HepG2 (cell line): ENCODE results near the gene NELFB. TPM values are rescaled to one million over a fixed set of nuclear protein-coding genes. Genes with fewer than 3 reads are reported as not detected.

Experiments
- JARID2 ChIP-seq: sonication (generic); formaldehyde crosslinking; IDR thresholded peaks from 2 replicates; pipeline ENCODE4 v1.8.1; 2023; ENCODE audit warnings: missing genetic modification reagents, inconsistent platforms; ENCODE audit not compliant: insufficient replicate concordance
- JDP2 ChIP-seq: sonication (generic); formaldehyde crosslinking; IDR thresholded peaks from 2 replicates; pipeline ENCODE4 v1.8.1; 2022; ENCODE audit warnings: missing genetic modification reagents, borderline replicate concordance
- KAT2B ChIP-seq: fragments of 150-350 bp; IDR thresholded peaks from 2 replicates; pipeline ENCODE4 v1.6.1; 2014; ENCODE audit warnings: low read depth, low read length, borderline replicate concordance
- MBD4 ChIP-seq: IDR thresholded peaks from 2 replicates; pipeline ENCODE4 v1.6.1; 2012; ENCODE audit warnings: low read length, inconsistent platforms, borderline replicate concordance
- MYNN ChIP-seq: sonication (generic); formaldehyde crosslinking; IDR thresholded peaks from 2 replicates; pipeline ENCODE4 v1.4.0; 2020; ENCODE audit warnings: mild to moderate bottlenecking, low read depth, missing genetic modification reagents
- NFKB2 ChIP-seq: sonication (generic); formaldehyde crosslinking; IDR thresholded peaks from 2 replicates; pipeline ENCODE4 v1.4.0; 2020; ENCODE audit warnings: missing genetic modification reagents, borderline replicate concordance
- POLR2G ChIP-seq: fragments of 200-400 bp; formaldehyde crosslinking; IDR thresholded peaks from 2 replicates; pipeline ENCODE4 v1.6.1; 2018; ENCODE audit warnings: mild to moderate bottlenecking, low read depth, low read length, moderate library complexity
- RBM39 ChIP-seq: fragments of 200-400 bp; formaldehyde crosslinking; IDR thresholded peaks from one replicate; pipeline ENCODE4 v1.6.1; 2018; ENCODE audit warnings: antibody characterized with exemption, mild to moderate bottlenecking, low read depth, low read length; ENCODE audit not compliant: poor library complexity, severe bottlenecking
- SMAD3 ChIP-seq: sonication (generic); formaldehyde crosslinking; IDR thresholded peaks from 2 replicates; pipeline ENCODE4 v1.4.0; 2020; ENCODE audit warnings: missing genetic modification reagents
- SMARCC2 ChIP-seq: fragments of 450-650 bp; IDR thresholded peaks from 2 replicates; pipeline ENCODE4 v1.6.1; 2017; ENCODE audit warnings: antibody characterized with exemption, mild to moderate bottlenecking
- SP140L ChIP-seq: sonication (generic); formaldehyde crosslinking; IDR thresholded peaks from 2 replicates; pipeline ENCODE4 v1.4.0; 2020; ENCODE audit warnings: missing genetic modification reagents, borderline replicate concordance
- ZFP36 ChIP-seq: fragments of 150-350 bp; IDR thresholded peaks from 2 replicates; pipeline ENCODE4 v1.6.1; 2018; ENCODE audit warnings: borderline replicate concordance, low read length, low read depth; ENCODE audit not compliant: partially characterized antibody
- ZNF12 ChIP-seq: sonication (generic); formaldehyde crosslinking; IDR thresholded peaks from 2 replicates; pipeline ENCODE4 v1.5.0; 2020; ENCODE audit warnings: missing genetic modification reagents
- ZNF335 ChIP-seq: sonication (generic); formaldehyde crosslinking; IDR thresholded peaks from 2 replicates; pipeline ENCODE4 v1.4.0; 2020; ENCODE audit warnings: missing genetic modification reagents
- ZNF446 ChIP-seq: sonication (generic); formaldehyde crosslinking; IDR thresholded peaks from 2 replicates; pipeline ENCODE4 v1.5.0; 2020; ENCODE audit warnings: mild to moderate bottlenecking, missing genetic modification reagents
- ZNF562 ChIP-seq: sonication (generic); formaldehyde crosslinking; IDR thresholded peaks from 2 replicates; pipeline ENCODE4 v1.8.0; 2022; ENCODE audit warnings: missing genetic modification reagents, borderline replicate concordance
- ZNF761 ChIP-seq: sonication (generic); formaldehyde crosslinking; conservative IDR thresholded peaks from 2 replicates; pipeline ENCODE4 v1.4.0; 2020; ENCODE audit warnings: mild to moderate bottlenecking, missing genetic modification reagents
- polyA plus RNA-seq, 8 experiments: library from polyadenylated mRNA; depleted of rRNA in 3 of 8; stranded (reverse) in 7 of 8; unstranded in 1 of 8; fragments of >200 nt; fragmentation: Illumina TruSeq in 4 of 8; extraction: Trizol in 4 of 8; gene quantifications; 2 replicates each; pipeline versions ENCODE4 v1.2.1 to v1.2.3, GENCODE V29; 2011 to 2016; ENCODE audit warnings: low read depth in 4 of 8, missing spikeins in 1 of 8, mixed read lengths in 1 of 8; ENCODE audit not compliant: insufficient read depth in 1 of 8
- total RNA-seq, 5 experiments: library from RNA; depleted of rRNA; stranded (reverse); fragments of >200 nt; fragmentation: Illumina TruSeq; extraction: Trizol; gene quantifications; 2 replicates each; pipeline ENCODE4 v1.2.3, GENCODE V29; 2016; ENCODE audit warnings: low read depth in 1 of 5
- TF ChIP-seq, protein P1 (sequence below): sonication (generic); formaldehyde crosslinking; IDR thresholded peaks from 2 replicates; pipeline ENCODE4 v1.8.1; 2023; ENCODE audit warnings: mild to moderate bottlenecking, missing genetic modification reagents, borderline replicate concordance
- TF ChIP-seq, protein P2 (sequence below): sonication (generic); formaldehyde crosslinking; IDR thresholded peaks from 2 replicates; pipeline ENCODE4 v1.5.1; 2020; ENCODE audit warnings: missing genetic modification reagents, mild to moderate bottlenecking, borderline replicate concordance
- TF ChIP-seq, protein P3 (sequence below): sonication (generic); formaldehyde crosslinking; IDR thresholded peaks from 2 replicates; pipeline ENCODE4 v1.4.0; 2020; ENCODE audit warnings: mild to moderate bottlenecking, low read depth, missing genetic modification reagents
- TF ChIP-seq, protein P4 (sequence below): sonication (generic); formaldehyde crosslinking; IDR thresholded peaks from 2 replicates; pipeline ENCODE4 v1.5.1; 2020; ENCODE audit warnings: mild to moderate bottlenecking, missing genetic modification reagents, moderate library complexity

The NELFB gene
- total and polyA plus RNA-seq, 2 of the 13 experiments (the other 11 are each of a cell fraction or from before 2014, with no cell fraction given), result 26.5 to 45.8 TPM

DNA sequence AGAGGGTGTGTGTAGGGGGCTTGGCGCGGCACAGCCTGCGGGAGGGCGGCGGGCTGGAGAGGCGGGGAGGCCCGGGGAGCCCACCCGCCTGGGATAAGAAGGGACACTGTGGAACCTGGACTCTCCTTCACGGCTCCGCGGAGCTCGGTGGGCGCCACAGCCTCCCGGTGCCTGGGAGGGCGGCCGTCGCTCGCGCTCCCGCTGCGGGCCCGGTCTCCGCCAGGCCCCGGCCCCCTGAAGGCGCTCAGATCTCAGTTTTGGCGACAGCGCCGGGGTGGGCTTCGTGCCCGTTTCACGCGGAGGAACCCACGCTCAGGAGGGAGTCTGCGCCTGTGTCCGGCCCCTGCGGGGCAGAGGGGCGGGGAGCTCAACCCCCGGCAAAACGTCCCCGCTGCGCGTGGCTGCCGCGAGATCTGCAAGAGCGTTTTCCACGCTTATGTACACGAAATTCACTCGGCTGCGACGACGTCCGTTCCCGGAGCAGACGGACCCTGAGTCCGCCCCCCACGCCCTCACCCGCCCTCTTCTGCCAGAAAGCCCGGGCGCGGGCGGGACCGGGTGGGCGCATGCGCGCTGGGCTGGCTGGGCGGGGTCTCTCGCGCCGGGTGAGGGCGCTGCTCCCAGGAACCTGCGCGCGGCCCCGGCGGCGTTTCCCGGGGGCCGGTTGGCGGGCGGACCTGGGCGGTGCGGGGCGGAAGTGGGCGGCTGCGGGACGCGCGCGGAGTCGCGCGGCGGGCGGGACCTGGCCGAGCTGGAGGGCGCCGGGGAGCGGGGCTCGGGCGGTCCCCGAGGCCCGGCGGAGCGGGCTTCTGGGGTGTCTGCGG, at the start of gene NELFB (continued):
- TF ChIP-seq JDP2 (CRISPR knock-in tag) (peak; percentile 63; the same call in 1 of the 2 replicates), SMAD3 (CRISPR knock-in tag) (no peak), ZFP36 (no peak), SMARCC2 (no peak), SP140L (CRISPR knock-in tag) (no peak), JARID2 (CRISPR knock-in tag) (no peak), POLR2G (peak; percentile 88), NFKB2 (CRISPR knock-in tag) (peak; percentile 39; the same call in 1 of the 2 replicates), RBM39 (no peak), ZNF12 (no peak; the same call in 1 of the 2 replicates), ZNF446 (CRISPR knock-in tag) (0 out of 2 replicates have a peak, but pooled peaks have one; percentile 55), ZNF335 (CRISPR knock-in tag) (no peak), MBD4 (no peak), MYNN (CRISPR knock-in tag) (no peak), KAT2B (no peak), ZNF761 (CRISPR knock-in tag) (no peak), ZNF562 (CRISPR knock-in tag) (no peak)
- TF ChIP-seq, protein P1, sequence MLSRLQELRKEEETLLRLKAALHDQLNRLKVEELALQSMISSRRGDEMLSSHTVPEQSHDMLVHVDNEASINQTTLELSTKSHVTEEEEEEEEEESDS (CRISPR knock-in tag), result no peak
- TF ChIP-seq, protein P2, sequence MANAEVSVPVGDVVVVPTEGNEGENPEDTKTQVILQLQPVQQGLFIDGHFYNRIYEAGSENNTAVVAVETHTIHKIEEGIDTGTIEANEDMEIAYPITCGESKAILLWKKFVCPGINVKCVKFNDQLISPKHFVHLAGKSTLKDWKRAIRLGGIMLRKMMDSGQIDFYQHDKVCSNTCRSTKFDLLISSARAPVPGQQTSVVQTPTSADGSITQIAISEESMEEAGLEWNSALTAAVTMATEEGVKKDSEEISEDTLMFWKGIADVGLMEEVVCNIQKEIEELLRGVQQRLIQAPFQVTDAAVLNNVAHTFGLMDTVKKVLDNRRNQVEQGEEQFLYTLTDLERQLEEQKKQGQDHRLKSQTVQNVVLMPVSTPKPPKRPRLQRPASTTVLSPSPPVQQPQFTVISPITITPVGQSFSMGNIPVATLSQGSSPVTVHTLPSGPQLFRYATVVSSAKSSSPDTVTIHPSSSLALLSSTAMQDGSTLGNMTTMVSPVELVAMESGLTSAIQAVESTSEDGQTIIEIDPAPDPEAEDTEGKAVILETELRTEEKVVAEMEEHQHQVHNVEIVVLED (CRISPR knock-in tag), result peak; percentile 46
- TF ChIP-seq, protein P3, sequence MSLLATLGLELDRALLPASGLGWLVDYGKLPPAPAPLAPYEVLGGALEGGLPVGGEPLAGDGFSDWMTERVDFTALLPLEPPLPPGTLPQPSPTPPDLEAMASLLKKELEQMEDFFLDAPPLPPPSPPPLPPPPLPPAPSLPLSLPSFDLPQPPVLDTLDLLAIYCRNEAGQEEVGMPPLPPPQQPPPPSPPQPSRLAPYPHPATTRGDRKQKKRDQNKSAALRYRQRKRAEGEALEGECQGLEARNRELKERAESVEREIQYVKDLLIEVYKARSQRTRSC (CRISPR knock-in tag), result no peak
- TF ChIP-seq, protein P4, sequence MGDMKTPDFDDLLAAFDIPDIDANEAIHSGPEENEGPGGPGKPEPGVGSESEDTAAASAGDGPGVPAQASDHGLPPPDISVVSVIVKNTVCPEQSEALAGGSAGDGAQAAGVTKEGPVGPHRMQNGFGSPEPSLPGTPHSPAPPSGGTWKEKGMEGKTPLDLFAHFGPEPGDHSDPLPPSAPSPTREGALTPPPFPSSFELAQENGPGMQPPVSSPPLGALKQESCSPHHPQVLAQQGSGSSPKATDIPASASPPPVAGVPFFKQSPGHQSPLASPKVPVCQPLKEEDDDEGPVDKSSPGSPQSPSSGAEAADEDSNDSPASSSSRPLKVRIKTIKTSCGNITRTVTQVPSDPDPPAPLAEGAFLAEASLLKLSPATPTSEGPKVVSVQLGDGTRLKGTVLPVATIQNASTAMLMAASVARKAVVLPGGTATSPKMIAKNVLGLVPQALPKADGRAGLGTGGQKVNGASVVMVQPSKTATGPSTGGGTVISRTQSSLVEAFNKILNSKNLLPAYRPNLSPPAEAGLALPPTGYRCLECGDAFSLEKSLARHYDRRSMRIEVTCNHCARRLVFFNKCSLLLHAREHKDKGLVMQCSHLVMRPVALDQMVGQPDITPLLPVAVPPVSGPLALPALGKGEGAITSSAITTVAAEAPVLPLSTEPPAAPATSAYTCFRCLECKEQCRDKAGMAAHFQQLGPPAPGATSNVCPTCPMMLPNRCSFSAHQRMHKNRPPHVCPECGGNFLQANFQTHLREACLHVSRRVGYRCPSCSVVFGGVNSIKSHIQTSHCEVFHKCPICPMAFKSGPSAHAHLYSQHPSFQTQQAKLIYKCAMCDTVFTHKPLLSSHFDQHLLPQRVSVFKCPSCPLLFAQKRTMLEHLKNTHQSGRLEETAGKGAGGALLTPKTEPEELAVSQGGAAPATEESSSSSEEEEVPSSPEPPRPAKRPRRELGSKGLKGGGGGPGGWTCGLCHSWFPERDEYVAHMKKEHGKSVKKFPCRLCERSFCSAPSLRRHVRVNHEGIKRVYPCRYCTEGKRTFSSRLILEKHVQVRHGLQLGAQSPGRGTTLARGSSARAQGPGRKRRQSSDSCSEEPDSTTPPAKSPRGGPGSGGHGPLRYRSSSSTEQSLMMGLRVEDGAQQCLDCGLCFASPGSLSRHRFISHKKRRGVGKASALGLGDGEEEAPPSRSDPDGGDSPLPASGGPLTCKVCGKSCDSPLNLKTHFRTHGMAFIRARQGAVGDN (CRISPR knock-in tag), result peak; percentile 48
